ENCODE data around the gene ZNF445.

ZNF445 gene

DNA sequence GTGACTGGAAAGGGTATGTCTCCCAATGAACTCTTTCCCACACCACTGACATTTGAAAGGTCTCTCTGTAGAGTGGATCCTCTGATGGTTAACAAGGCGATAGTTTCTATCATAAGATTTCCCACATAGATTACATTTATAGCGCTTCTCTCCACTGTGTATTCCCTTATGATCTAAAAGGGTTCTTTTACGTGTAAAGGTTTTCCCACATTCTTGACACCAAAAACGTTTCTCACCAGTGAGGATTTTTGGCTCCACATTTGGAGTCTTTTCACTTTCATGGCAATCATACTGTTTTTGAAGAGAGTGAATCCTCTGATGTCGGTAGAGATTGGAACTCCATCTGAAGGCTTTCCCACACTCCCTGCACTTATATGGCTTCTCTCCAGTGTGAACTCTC is 30.5 kb downstream of the ZNF445 start:
- no peak overlapping the region for H3K4me3 ChIP-seq (IDR thresholded peaks at IDR 0.05; ENCODE audit: insufficient read depth, low read depth, low read length)
- H3K9ac ChIP-seq: no peak overlapping the region
- H3K4me1 ChIP-seq (ENCODE audit: low read depth, poor library complexity, severe bottlenecking): peaks cover 19% of the 10 kb centered on the region
- H3K27me3 ChIP-seq (ENCODE audit: insufficient read depth, low read depth): no peaks in the 10 kb centered on the region
- no peaks in the 10 kb centered on the region for H4K20me1 ChIP-seq (ENCODE audit: insufficient read depth)
- H3K36me3 ChIP-seq (ENCODE audit: insufficient read depth): no peaks in the 10 kb centered on the region
- no peak overlapping the region for H2AFZ ChIP-seq (ENCODE audit: low read depth)
- H3K27ac ChIP-seq: no peak overlapping the region
- TF ChIP-seq CTCF (conservative IDR thresholded peaks at IDR 0.05; ENCODE audit: low read depth, low read length): no peak
- no peaks in the 10 kb centered on the region for H3K79me2 ChIP-seq (ENCODE audit: insufficient read depth, low read depth)
- no peak overlapping the region for H3K4me2 ChIP-seq

DNA sequence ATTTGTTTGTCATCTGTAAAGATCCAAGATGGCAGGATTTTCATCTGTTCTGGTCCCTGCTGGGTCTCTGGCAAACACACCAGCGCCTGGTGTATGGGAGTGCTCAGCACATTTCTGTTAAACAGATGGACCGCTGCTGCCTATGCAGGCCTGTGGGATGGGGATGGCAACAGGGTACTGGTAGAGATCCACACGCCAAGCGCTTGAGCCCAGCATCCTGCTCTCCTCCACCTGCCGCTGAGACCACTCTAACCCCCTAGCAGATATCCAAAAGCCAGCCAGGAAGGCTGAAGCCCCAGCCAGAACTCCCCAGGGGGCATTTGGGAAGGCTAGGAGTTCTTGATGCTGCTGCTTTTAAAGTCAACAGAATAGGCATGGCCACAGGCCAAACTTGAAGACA is 31.7 kb downstream of the ZNF445 start:
- Histone ChIP-seq H3K79me2 (ENCODE audit: insufficient read depth, low read depth) (no peaks in the 10 kb centered on the region), H3K9ac (no peak overlapping the region), H2AFZ (ENCODE audit: low read depth) (no peak overlapping the region), H3K27me3 (ENCODE audit: insufficient read depth, low read depth) (no peaks in the 10 kb centered on the region), H3K4me2 (no peak overlapping the region), H3K36me3 (ENCODE audit: insufficient read depth) (no peaks in the 10 kb centered on the region), H3K4me1 (ENCODE audit: low read depth, poor library complexity, severe bottlenecking) (peaks cover 25% of the 10 kb centered on the region), H4K20me1 (ENCODE audit: insufficient read depth) (no peaks in the 10 kb centered on the region), H3K4me3 (IDR thresholded peaks at IDR 0.05; ENCODE audit: insufficient read depth, low read depth, low read length) (no peak overlapping the region), H3K27ac (no peak overlapping the region)
- TF ChIP-seq CTCF (conservative IDR thresholded peaks at IDR 0.05; ENCODE audit: low read depth, low read length): no peak

GRCh38 chr3:44444896-44445691 is 32.4 kb downstream of the ZNF445 start:
- H3K79me2 ChIP-seq (ENCODE audit: insufficient read depth, low read depth): no peaks in the 10 kb centered on the region
- H2AFZ ChIP-seq (ENCODE audit: low read depth): no peak overlapping the region
- H3K9ac ChIP-seq: no peak overlapping the region
- H3K4me3 ChIP-seq (IDR thresholded peaks at IDR 0.05; ENCODE audit: insufficient read depth, low read depth, low read length): no peak overlapping the region
- no peak for TF ChIP-seq CTCF (conservative IDR thresholded peaks at IDR 0.05; ENCODE audit: low read depth, low read length)
- H4K20me1 ChIP-seq (ENCODE audit: insufficient read depth): no peaks in the 10 kb centered on the region
- no peaks in the 10 kb centered on the region for H3K27me3 ChIP-seq (ENCODE audit: insufficient read depth, low read depth)
- H3K4me2 ChIP-seq: no peak overlapping the region
- H3K4me1 ChIP-seq (ENCODE audit: low read depth, poor library complexity, severe bottlenecking): peaks cover 31% of the 10 kb centered on the region
- no peak overlapping the region for H3K27ac ChIP-seq
- no peaks in the 10 kb centered on the region for H3K36me3 ChIP-seq (ENCODE audit: insufficient read depth)

GRCh38 chr3:44444437-44444836 is 33.0 kb downstream of the ZNF445 start:
- no peak overlapping the region for H3K4me3 ChIP-seq (IDR thresholded peaks at IDR 0.05; ENCODE audit: insufficient read depth, low read depth, low read length)
- no peaks in the 10 kb centered on the region for H3K27me3 ChIP-seq (ENCODE audit: insufficient read depth, low read depth)
- TF ChIP-seq CTCF (conservative IDR thresholded peaks at IDR 0.05; ENCODE audit: low read depth, low read length): no peak
- H2AFZ ChIP-seq (ENCODE audit: low read depth): no peak overlapping the region
- no peak overlapping the region for H3K4me2 ChIP-seq
- no peaks in the 10 kb centered on the region for H3K79me2 ChIP-seq (ENCODE audit: insufficient read depth, low read depth)
- peaks cover 38% of the 10 kb centered on the region for H3K4me1 ChIP-seq (ENCODE audit: low read depth, poor library complexity, severe bottlenecking)
- no peak overlapping the region for H3K27ac ChIP-seq
- no peaks in the 10 kb centered on the region for H3K36me3 ChIP-seq (ENCODE audit: insufficient read depth)
- H3K9ac ChIP-seq: no peak overlapping the region
- H4K20me1 ChIP-seq (ENCODE audit: insufficient read depth): no peaks in the 10 kb centered on the region

All from KMS-11 (cell line).